GM23248 (cell line): ENCODE results near the gene GPATCH4.

Experiments used
- EZH2 ChIP-seq: fragments of 200-600 bp; sonication (generic); IDR thresholded peaks from 2 replicates; pipeline ENCODE4 v1.6.1; 2018; ENCODE audit warnings: antibody characterized with exemption, mild to moderate bottlenecking; ENCODE audit not compliant: insufficient read depth, poor library complexity, severe bottlenecking
- EZH2phosphoT487 ChIP-seq: fragments of 200-600 bp; sonication (generic); IDR thresholded peaks from 2 replicates; pipeline ENCODE4 v1.6.1; 2018; ENCODE audit warnings: antibody characterized with exemption, moderate library complexity, mild to moderate bottlenecking, low read depth; ENCODE audit not compliant: insufficient read depth

GRCh38 chr1:156648951-156649350, 47.7 kb upstream of the GPATCH4 start:
- no peak for TF ChIP-seq EZH2
- no peak for TF ChIP-seq EZH2phosphoT487
